ENCODE data around the gene EPS8L1.
"Not testable (repeated sequence)": the region's sequence is repeated elsewhere in the genome, so short reads cannot be mapped to it uniquely, and the experiment has no call there.

EPS8L1 gene

GRCh38 chr19:55106591-55106990 is 30.9 kb downstream of the EPS8L1 start:
- no peak for TF ChIP-seq CTCF (conservative IDR thresholded peaks at IDR 0.05; ENCODE audit: low read depth, low read length)
- no peak for DNase-seq (ENCODE audit: low read depth)

GRCh38 chr19:55107252-55107651 is 31.6 kb downstream of the EPS8L1 start:
- H3K4me3 ChIP-seq (ENCODE audit: low read length); DNase-seq (ENCODE audit: low read depth): not testable (repeated sequence)

More at GRCh38 chr19:55106591-55106990, 30.9 kb downstream of the EPS8L1 start:
- no peak overlapping the region for H3K4me3 ChIP-seq (ENCODE audit: low read length)

GRCh38 chr19:55109527-55110291 is 34.0 kb downstream of the EPS8L1 start:
- no peak for TF ChIP-seq CTCF (conservative IDR thresholded peaks at IDR 0.05; ENCODE audit: low read depth, low read length)
- no peak for DNase-seq (ENCODE audit: low read depth)
- no peak overlapping the region for H3K4me3 ChIP-seq (ENCODE audit: low read length)

GRCh38 chr19:55111238-55111831 is 35.7 kb downstream of the EPS8L1 start:
- no peak for TF ChIP-seq CTCF (conservative IDR thresholded peaks at IDR 0.05; ENCODE audit: low read depth, low read length)
- no peak for DNase-seq (ENCODE audit: low read depth)
- no peak overlapping the region for H3K4me3 ChIP-seq (ENCODE audit: low read length)

GRCh38 chr19:55112246-55112776 is 36.6 kb downstream of the EPS8L1 start:
- no peak for TF ChIP-seq CTCF (conservative IDR thresholded peaks at IDR 0.05; ENCODE audit: low read depth, low read length)
- no peak for DNase-seq (ENCODE audit: low read depth)
- no peak overlapping the region for H3K4me3 ChIP-seq (ENCODE audit: low read length)

- DNase-seq (ENCODE audit: low read depth) = no peak
- peak; percentile 23 for TF ChIP-seq CTCF (conservative IDR thresholded peaks at IDR 0.05; ENCODE audit: low read depth, low read length)
- no peak overlapping the region for H3K4me3 ChIP-seq (ENCODE audit: low read length)
Measured at GRCh38 chr19:55112777-55113569, 37.3 kb downstream of the EPS8L1 start.

- DNase-seq (ENCODE audit: low read depth) = peak; percentile 75
- no peak for TF ChIP-seq CTCF (conservative IDR thresholded peaks at IDR 0.05; ENCODE audit: low read depth, low read length)
- H3K4me3 ChIP-seq (ENCODE audit: low read length) = no peak overlapping the region
Measured at GRCh38 chr19:55113570-55114039, 37.9 kb downstream of the EPS8L1 start.

All from retinal pigment epithelial cell (primary cell).